ENCODE measurements around the gene STK40. TPM values are rescaled to one million over a fixed set of nuclear protein-coding genes. Genes with fewer than 3 reads are reported as not detected.

Gene STK40
- total RNA-seq, 1 experiment from 2014 or later = 14.4 TPM

- ATAC-seq = no peak
Observed at GRCh38 chr1:36337830-36338229, 47.9 kb downstream of the STK40 start.

GRCh38 chr1:36330940-36331339 lies 54.8 kb downstream of the STK40 start:
- Histone ChIP-seq H3K4me3 (ENCODE audit: low read length) (no peak overlapping the region), H3K9me2 (replicated peaks; ENCODE audit: low read length) (no peaks in the 10 kb centered on the region), H3K4me1 (ENCODE audit: insufficient read depth, low read length) (peaks cover 13% of the 10 kb centered on the region; the same call in 1 of the 2 replicates), H3K9me3 (ENCODE audit: low read length) (no peaks in the 10 kb centered on the region), H4K20me1 (ENCODE audit: low read length) (no peaks in the 10 kb centered on the region), H3K9ac (ENCODE audit: low read length) (no peak overlapping the region), H3K27me3 (ENCODE audit: low read length) (no peaks in the 10 kb centered on the region), H3K4me2 (ENCODE audit: low read length) (no peak overlapping the region), H3K79me2 (ENCODE audit: low read length) (no peaks in the 10 kb centered on the region), H2AFZ (ENCODE audit: low read length) (no peak overlapping the region), H3K27ac (ENCODE audit: low read length) (no peak overlapping the region), H3K36me3 (ENCODE audit: low read depth, low read length) (no peaks in the 10 kb centered on the region), H3F3A (ENCODE audit: low read length, unreplicated experiment) (no peaks in the 10 kb centered on the region)
- no peak for DNase-seq
- intact Hi-C loops (cut with micrococcal nuclease) = no loop called here
- TF ChIP-seq CTCF (conservative IDR thresholded peaks at IDR 0.05; ENCODE audit: low read depth, low read length) (no peak), EZH2 (IDR thresholded peaks at IDR 0.05; ENCODE audit: low read length, unreplicated experiment) (no peak), EZH2phosphoT487 (IDR thresholded peaks at IDR 0.05; ENCODE audit: borderline replicate concordance, low read length) (no peak)
- ChIA-PET POLR2A (ENCODE audit: unreplicated experiment) (no interaction called here), CTCF (no interaction called here)
- BruUV-seq (replicated peaks) = no TSS peak
- no peak for ATAC-seq

More at GRCh38 chr1:36337830-36338229, 47.9 kb downstream of the STK40 start:
- Histone ChIP-seq H3K27ac (ENCODE audit: low read length) (no peak overlapping the region), H3K36me3 (ENCODE audit: low read depth, low read length) (peaks cover 4% of the 10 kb centered on the region; the same call in 1 of the 2 replicates), H3K9me2 (replicated peaks; ENCODE audit: low read length) (no peaks in the 10 kb centered on the region), H3K9ac (ENCODE audit: low read length) (no peak overlapping the region), H3K4me3 (ENCODE audit: low read length) (no peak overlapping the region), H3F3A (ENCODE audit: low read length, unreplicated experiment) (no peaks in the 10 kb centered on the region), H2AFZ (ENCODE audit: low read length) (no peak overlapping the region), H3K4me2 (ENCODE audit: low read length) (no peak overlapping the region), H3K4me1 (ENCODE audit: insufficient read depth, low read length) (0 out of 2 replicates have a peak, but pooled peaks cover 3% of the 10 kb centered on the region), H3K79me2 (ENCODE audit: low read length) (no peaks in the 10 kb centered on the region), H3K9me3 (ENCODE audit: low read length) (no peaks in the 10 kb centered on the region), H4K20me1 (ENCODE audit: low read length) (no peaks in the 10 kb centered on the region), H3K27me3 (ENCODE audit: low read length) (no peaks in the 10 kb centered on the region)
- ChIA-PET CTCF (no interaction called here), POLR2A (ENCODE audit: unreplicated experiment) (no interaction called here)
- DNase-seq = no peak
- intact Hi-C loops (cut with micrococcal nuclease) = no loop called here
- TF ChIP-seq EZH2 (IDR thresholded peaks at IDR 0.05; ENCODE audit: low read length, unreplicated experiment) (no peak), CTCF (conservative IDR thresholded peaks at IDR 0.05; ENCODE audit: low read depth, low read length) (no peak), EZH2phosphoT487 (IDR thresholded peaks at IDR 0.05; ENCODE audit: borderline replicate concordance, low read length) (no peak)
- BruUV-seq (replicated peaks) = no TSS peak

- Histone ChIP-seq H4K20me1 (ENCODE audit: low read length) (no peaks in the 10 kb centered on the region), H3F3A (ENCODE audit: low read length, unreplicated experiment) (no peaks in the 10 kb centered on the region), H3K9me2 (replicated peaks; ENCODE audit: low read length) (no peaks in the 10 kb centered on the region), H3K27ac (ENCODE audit: low read length) (no peak overlapping the region), H3K4me1 (ENCODE audit: insufficient read depth, low read length) (peaks cover 13% of the 10 kb centered on the region; the same call in 1 of the 2 replicates), H3K4me3 (ENCODE audit: low read length) (no peak overlapping the region), H3K4me2 (ENCODE audit: low read length) (no peak overlapping the region), H3K27me3 (ENCODE audit: low read length) (no peaks in the 10 kb centered on the region), H2AFZ (ENCODE audit: low read length) (no peak overlapping the region), H3K79me2 (ENCODE audit: low read length) (no peaks in the 10 kb centered on the region), H3K36me3 (ENCODE audit: low read depth, low read length) (no peaks in the 10 kb centered on the region), H3K9ac (ENCODE audit: low read length) (no peak overlapping the region), H3K9me3 (ENCODE audit: low read length) (no peaks in the 10 kb centered on the region)
- intact Hi-C loops (cut with micrococcal nuclease) = no loop called here
- ChIA-PET POLR2A (ENCODE audit: unreplicated experiment) (no interaction called here), CTCF (no interaction called here)
- no peak for TF ChIP-seq CTCF (conservative IDR thresholded peaks at IDR 0.05; ENCODE audit: low read depth, low read length)
- no peak for TF ChIP-seq EZH2 (IDR thresholded peaks at IDR 0.05; ENCODE audit: low read length, unreplicated experiment)
- TF ChIP-seq EZH2phosphoT487 (IDR thresholded peaks at IDR 0.05; ENCODE audit: borderline replicate concordance, low read length) = no peak
- ATAC-seq (no peak), DNase-seq (no peak)
- BruUV-seq (replicated peaks) = no TSS peak
Observed at GRCh38 chr1:36329817-36330216, 55.9 kb downstream of the STK40 start.

Measured in PC-3 (cell line).